Fibroblast of villous mesenchyme (primary cell): ENCODE data around the gene CFAP299. TPM values are rescaled to one million over a fixed set of nuclear protein-coding genes. Genes with fewer than 3 reads are reported as not detected.

Experiments used
- DNase-seq: peaks from one replicate; pipeline ENCODE4 v3.0.0-alpha.2; 2010; ENCODE audit warnings: low read depth
- H3K4me3 ChIP-seq: 2 replicates; pipeline ENCODE4 v1.5.1; 2011; ENCODE audit warnings: low read depth, mild to moderate bottlenecking, low read length
- total RNA-seq: library from RNA; depleted of rRNA; stranded (reverse); fragments of >200 nt; gene quantifications from 2 replicates; pipeline ENCODE4 v1.2.3, GENCODE V29; 2012
- TF ChIP-seq, protein P1 (sequence below): IDR thresholded peaks from 2 replicates; pipeline ENCODE4 v1.5.1; 2012; ENCODE audit warnings: low read depth, mild to moderate bottlenecking, low read length; ENCODE audit not compliant: insufficient read depth

The CFAP299 gene
- total RNA-seq, 1 donor: 2.6 TPM

DNA sequence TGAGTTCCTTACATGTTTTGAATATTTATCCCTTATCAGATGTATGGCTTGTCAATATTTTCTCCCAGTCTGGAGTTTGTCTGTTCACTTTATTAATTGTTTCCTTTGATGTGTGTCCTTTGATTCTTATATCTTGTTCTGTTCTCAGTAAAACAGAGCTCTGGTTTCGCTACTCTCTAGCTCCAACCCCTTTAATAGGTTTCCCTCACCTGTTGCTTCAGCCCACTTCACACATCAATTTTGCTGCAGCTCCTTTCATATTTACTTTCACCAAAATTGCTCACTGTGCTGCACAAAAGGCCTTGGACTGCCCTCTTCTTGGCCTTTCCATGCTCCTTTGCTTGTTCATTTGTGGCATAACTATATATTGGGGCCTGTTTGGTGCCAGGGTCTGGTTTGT is 85.1 kb downstream of the CFAP299 start:
- no peak overlapping the region for H3K4me3 ChIP-seq

DNA sequence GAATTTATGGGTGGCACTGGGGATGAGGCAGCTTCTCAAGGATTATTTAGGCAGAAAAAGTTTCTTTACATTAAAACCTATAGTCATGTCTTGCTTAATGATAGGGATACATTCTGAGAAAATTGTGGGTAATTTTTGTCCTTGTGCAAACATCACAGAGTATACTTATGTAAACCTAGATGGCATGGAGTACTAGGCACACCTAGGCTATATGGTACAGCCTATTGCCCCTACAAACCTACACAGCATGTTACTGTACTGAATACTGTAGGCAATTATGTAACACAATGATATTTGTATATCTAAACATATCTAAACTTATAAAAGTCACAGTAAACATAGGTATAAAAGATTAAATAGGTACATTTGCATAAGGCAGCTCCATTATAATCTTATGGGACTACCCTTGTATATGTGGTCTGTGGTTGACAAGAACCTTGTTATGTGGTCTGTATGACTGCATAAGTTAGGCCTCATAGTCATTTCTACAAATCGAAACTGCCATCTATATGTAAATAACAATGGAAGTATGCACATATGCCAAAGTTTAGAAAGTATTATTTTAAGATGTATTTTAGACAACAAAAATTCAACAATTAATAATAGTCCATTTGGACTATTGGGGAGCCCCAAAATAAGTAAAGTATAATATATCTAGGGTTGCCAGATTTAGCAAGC is 87.3 kb downstream of the CFAP299 start:
- no peak overlapping the region for H3K4me3 ChIP-seq
- DNase-seq: no peak
- TF ChIP-seq, protein P1, sequence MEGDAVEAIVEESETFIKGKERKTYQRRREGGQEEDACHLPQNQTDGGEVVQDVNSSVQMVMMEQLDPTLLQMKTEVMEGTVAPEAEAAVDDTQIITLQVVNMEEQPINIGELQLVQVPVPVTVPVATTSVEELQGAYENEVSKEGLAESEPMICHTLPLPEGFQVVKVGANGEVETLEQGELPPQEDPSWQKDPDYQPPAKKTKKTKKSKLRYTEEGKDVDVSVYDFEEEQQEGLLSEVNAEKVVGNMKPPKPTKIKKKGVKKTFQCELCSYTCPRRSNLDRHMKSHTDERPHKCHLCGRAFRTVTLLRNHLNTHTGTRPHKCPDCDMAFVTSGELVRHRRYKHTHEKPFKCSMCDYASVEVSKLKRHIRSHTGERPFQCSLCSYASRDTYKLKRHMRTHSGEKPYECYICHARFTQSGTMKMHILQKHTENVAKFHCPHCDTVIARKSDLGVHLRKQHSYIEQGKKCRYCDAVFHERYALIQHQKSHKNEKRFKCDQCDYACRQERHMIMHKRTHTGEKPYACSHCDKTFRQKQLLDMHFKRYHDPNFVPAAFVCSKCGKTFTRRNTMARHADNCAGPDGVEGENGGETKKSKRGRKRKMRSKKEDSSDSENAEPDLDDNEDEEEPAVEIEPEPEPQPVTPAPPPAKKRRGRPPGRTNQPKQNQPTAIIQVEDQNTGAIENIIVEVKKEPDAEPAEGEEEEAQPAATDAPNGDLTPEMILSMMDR: no peak

More for the DNA sequence above, 85.1 kb downstream of the CFAP299 start:
- TF ChIP-seq, protein P1: no peak
- DNase-seq: no peak

DNA sequence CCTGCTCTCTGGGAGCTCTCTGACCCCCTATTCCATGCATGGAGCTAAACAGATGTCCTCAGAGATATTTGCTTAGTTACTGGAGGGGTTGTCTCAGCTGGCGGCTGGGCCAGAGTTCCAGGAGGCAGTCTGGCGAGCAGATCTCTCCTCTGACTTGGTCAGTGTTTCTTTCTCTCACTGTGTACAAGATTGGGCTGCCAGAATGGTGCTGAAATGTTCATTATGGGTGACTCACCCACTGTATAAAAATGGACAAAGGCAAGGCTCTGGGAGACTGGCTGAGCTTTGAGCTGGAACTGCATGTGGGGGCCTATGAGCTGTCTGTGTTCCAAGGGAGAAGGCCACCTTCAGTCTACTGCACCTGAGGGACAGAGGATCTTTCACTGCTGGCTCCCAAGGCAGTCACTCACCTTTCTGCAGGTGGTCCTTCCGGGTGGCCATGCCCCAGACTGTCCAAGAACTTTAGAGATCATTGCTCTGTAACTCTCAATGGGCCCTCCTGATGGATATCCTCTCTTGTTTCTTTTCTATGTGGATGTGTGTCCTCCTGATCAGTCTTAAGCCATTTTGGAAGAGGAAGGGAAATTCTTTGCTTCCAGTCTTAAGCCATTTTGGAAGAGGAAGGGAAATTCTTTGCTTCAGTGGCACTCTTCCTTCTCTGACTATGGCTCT is 88.2 kb downstream of the CFAP299 start:
- no peak overlapping the region for H3K4me3 ChIP-seq
- no peak for DNase-seq
- TF ChIP-seq, protein P1: no peak

DNA sequence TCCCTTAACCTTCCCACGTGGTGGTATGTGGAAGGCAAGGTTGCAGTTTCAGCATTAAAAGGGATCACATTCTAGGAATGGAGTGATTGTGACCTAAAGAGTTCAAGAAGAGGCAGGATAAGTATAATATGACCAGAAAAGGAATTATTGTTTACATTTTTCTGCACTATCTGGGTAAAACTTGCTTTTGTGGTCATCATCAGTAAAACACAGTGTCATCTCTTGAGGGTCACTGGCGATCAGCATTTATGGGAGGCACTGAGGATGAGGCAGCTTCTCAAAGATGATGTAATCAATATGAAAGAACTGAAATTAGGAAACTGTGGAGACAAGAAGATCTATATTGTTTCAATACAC is 88.7 kb downstream of the CFAP299 start:
- no peak for DNase-seq
- no peak overlapping the region for H3K4me3 ChIP-seq
- TF ChIP-seq, protein P1: no peak

DNA sequence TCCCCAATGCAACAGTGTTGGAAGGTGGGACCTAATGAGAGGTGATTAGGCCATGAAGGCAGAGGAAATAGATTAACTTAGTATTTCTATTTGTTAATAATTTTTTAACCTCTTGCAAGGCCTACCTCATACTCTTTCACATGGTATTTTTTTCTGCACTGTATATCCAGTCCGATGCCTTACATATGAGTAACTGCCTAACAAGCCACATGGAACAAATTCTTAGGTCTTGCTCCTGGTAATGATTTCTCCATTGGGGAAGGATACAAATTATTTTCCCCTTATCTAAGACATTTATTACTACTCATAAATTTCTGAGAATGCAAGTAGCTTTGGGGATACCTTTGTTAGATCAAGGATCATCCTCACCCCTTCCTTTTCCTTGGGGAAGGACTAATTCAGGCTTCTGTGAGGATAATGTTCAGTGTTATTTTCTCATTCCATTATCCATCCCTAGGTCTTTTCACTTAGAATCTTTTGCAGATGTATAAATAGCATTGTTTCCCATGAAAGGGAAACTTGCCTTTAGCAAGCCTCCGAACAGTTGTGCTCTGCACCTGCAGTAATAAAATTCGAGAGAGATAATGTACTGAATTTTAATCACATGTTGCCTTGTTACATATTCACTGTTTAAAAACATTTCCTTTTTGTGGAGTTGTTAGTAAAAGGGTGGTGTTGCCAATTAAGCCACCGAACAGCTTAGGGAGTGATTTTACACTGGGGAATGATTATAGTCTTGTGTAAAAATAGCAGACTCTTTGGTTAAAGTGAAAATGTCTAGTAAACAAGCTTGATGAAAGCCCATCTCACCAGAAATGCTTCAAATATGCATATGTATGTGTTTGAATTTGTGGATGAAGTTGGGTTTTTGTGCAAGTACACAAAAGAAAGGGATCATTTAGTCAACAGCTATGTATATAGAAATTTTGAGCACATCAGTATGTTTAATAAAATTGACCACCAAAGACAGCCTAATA is 89.9 kb downstream of the CFAP299 start:
- no peak for DNase-seq
- no peak overlapping the region for H3K4me3 ChIP-seq
- TF ChIP-seq, protein P1: no peak

DNA sequence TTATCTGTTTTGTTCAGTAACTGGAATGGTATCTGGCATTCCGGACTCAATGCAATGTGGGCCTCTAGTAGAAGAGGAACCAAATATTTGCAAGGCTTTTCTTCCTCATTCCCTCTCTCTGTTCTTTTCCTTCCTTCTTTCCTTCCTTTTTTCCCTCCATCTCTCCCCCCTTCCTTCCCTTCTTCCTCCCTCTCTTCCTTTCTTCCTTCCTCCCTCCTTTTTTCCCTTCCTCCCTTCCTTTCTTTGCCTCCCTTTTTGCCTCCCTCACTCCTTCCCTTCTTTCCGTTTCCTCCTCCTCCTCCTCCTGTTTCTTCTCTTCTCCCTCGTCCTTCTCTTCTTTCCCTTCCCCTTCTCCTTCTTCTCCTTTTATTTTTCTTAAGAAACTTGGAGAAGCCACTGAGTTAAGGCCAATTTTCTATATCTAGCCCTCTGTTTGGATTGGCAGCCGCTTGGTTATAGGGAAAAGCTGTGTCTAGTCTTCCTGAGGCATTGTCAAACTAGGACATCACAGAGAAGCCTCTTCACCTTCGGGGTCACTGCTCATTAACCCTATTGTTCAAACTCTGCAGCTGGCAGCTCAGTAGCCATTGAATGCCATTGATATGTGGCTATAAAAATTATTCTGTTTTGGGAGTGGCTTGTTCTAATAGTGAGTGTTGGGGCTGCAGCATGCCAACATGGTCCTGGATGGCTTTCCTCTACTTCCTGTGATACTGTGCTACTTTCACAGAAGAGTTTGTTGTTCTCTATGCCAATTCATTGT is 95.9 kb downstream of the CFAP299 start:
- TF ChIP-seq, protein P1: no peak
- no peak overlapping the region for H3K4me3 ChIP-seq
- DNase-seq: no peak
